Measurements from ENCODE around the gene IL20RB. TPM values are rescaled to one million over a fixed set of nuclear protein-coding genes. Genes with fewer than 3 reads are reported as not detected.

The IL20RB gene
- 3.2 and 3.6 TPM in 2 replicates for total RNA-seq (2014; rRNA removed; shearing (Covaris generic))

GRCh38 chr3:136957751-136958288 is at the start of gene IL20RB:
TSS of gene IL20RB (plus strand) at chr3:136957983. CDS start at chr3:136958114, 131 bp downstream.
- peak; percentile 40 to 48 for DNase-seq (ENCODE audit: low read depth in 1 of 2, low spot score in 2 of 2)
- Histone ChIP-seq H3K36me3 (no peaks in the 10 kb centered on the region), H3K4me3 (no peak within 1 kb of the TSS), H3K27me3 (replicated peaks) (no peaks in the 10 kb centered on the region), H3K9me3 (replicated peaks) (no peaks in the 10 kb centered on the region), H3K4me1 (replicated peaks) (peaks cover 60% of the 10 kb centered on the region), H3K27ac (peak within 1 kb of the TSS; percentile 45)

GRCh38 chr3:136908297-136908696 is 49.5 kb upstream of the IL20RB start:
- Histone ChIP-seq H3K27me3 (replicated peaks) (no peaks in the 10 kb centered on the region), H3K27ac (no peak overlapping the region), H3K9me3 (replicated peaks) (peaks cover 5% of the 10 kb centered on the region; the same call in 1 of the 2 replicates), H3K4me1 (replicated peaks) (no peaks in the 10 kb centered on the region), H3K36me3 (peaks cover 4% of the 10 kb centered on the region; the same call in 1 of the 2 replicates), H3K4me3 (no peak overlapping the region)
- DNase-seq (ENCODE audit: low read depth in 1 of 2, low spot score in 2 of 2): no peak

- Histone ChIP-seq H3K4me1 (replicated peaks) (no peaks in the 10 kb centered on the region), H3K9me3 (replicated peaks) (peaks cover 3% of the 10 kb centered on the region; the same call in 1 of the 2 replicates), H3K27ac (no peak overlapping the region), H3K4me3 (no peak overlapping the region), H3K27me3 (replicated peaks) (no peaks in the 10 kb centered on the region), H3K36me3 (peaks cover 4% of the 10 kb centered on the region; the same call in 1 of the 2 replicates)
- no peak for DNase-seq (ENCODE audit: low read depth in 1 of 2, low spot score in 2 of 2)
Measured at GRCh38 chr3:136909187-136909586, 48.6 kb upstream of the IL20RB start.

GRCh38 chr3:136910697-136911096 is 47.1 kb upstream of the IL20RB start:
- Histone ChIP-seq H3K4me1 (replicated peaks) (no peaks in the 10 kb centered on the region), H3K27ac (no peak overlapping the region), H3K27me3 (replicated peaks) (no peaks in the 10 kb centered on the region), H3K36me3 (peaks cover 3% of the 10 kb centered on the region; the same call in 1 of the 2 replicates), H3K9me3 (replicated peaks) (no peaks in the 10 kb centered on the region), H3K4me3 (no peak overlapping the region)
- DNase-seq (ENCODE audit: low read depth in 1 of 2, low spot score in 2 of 2): no peak

- H3K9me3 ChIP-seq (replicated peaks): no peaks in the 10 kb centered on the region
- H3K27me3 ChIP-seq (replicated peaks): no peaks in the 10 kb centered on the region
- no peaks in the 10 kb centered on the region; the same call in 1 of the 2 replicates for H3K36me3 ChIP-seq
- no peaks in the 10 kb centered on the region for H3K4me1 ChIP-seq (replicated peaks)
- DNase-seq (ENCODE audit: low read depth in 1 of 2, low spot score in 2 of 2): no peak
- H3K27ac ChIP-seq: no peak overlapping the region
- H3K4me3 ChIP-seq: no peak overlapping the region
Measured at GRCh38 chr3:136913168-136913567, 44.6 kb upstream of the IL20RB start.

GRCh38 chr3:136914739-136915138 is 43.0 kb upstream of the IL20RB start:
- Histone ChIP-seq H3K27ac (no peak overlapping the region), H3K4me3 (no peak overlapping the region), H3K4me1 (replicated peaks) (peaks cover 3% of the 10 kb centered on the region), H3K27me3 (replicated peaks) (no peaks in the 10 kb centered on the region), H3K9me3 (replicated peaks) (no peaks in the 10 kb centered on the region), H3K36me3 (no peaks in the 10 kb centered on the region; the same call in 1 of the 2 replicates)
- no peak for DNase-seq (ENCODE audit: low read depth in 1 of 2, low spot score in 2 of 2)

- H3K9me3 ChIP-seq (replicated peaks): no peaks in the 10 kb centered on the region
- no peaks in the 10 kb centered on the region for H3K27me3 ChIP-seq (replicated peaks)
- no peak overlapping the region for H3K4me3 ChIP-seq
- no peak overlapping the region for H3K27ac ChIP-seq
- H3K4me1 ChIP-seq (replicated peaks): peaks cover 5% of the 10 kb centered on the region
- DNase-seq (ENCODE audit: low read depth in 1 of 2, low spot score in 2 of 2): no peak
- H3K36me3 ChIP-seq: peaks cover under 1% of the 10 kb centered on the region; the same call in 1 of the 2 replicates
Measured at GRCh38 chr3:136916223-136916622, 41.6 kb upstream of the IL20RB start.

- Histone ChIP-seq H3K4me1 (replicated peaks) (peaks cover 5% of the 10 kb centered on the region), H3K36me3 (peaks cover 3% of the 10 kb centered on the region; the same call in 1 of the 2 replicates), H3K27me3 (replicated peaks) (no peaks in the 10 kb centered on the region), H3K4me3 (no peak overlapping the region), H3K9me3 (replicated peaks) (no peaks in the 10 kb centered on the region), H3K27ac (no peak overlapping the region)
- DNase-seq (ENCODE audit: low read depth in 1 of 2, low spot score in 2 of 2): no peak
Measured at GRCh38 chr3:136919799-136920580, 37.8 kb upstream of the IL20RB start.

GRCh38 chr3:136920904-136921611 is 36.7 kb upstream of the IL20RB start:
- no peaks in the 10 kb centered on the region for H3K9me3 ChIP-seq (replicated peaks)
- H3K27me3 ChIP-seq (replicated peaks): no peaks in the 10 kb centered on the region
- no peak overlapping the region for H3K27ac ChIP-seq
- DNase-seq (ENCODE audit: low read depth in 1 of 2, low spot score in 2 of 2): no peak
- H3K4me1 ChIP-seq (replicated peaks): peaks cover 9% of the 10 kb centered on the region
- H3K4me3 ChIP-seq: no peak overlapping the region
- peaks cover 3% of the 10 kb centered on the region; the same call in 1 of the 2 replicates for H3K36me3 ChIP-seq

GRCh38 chr3:136925425-136926190 is 32.2 kb upstream of the IL20RB start:
- H3K9me3 ChIP-seq (replicated peaks): no peaks in the 10 kb centered on the region
- no peak for DNase-seq (ENCODE audit: low read depth in 1 of 2, low spot score in 2 of 2)
- H3K27me3 ChIP-seq (replicated peaks): no peaks in the 10 kb centered on the region
- H3K4me3 ChIP-seq: no peak overlapping the region
- peaks cover 16% of the 10 kb centered on the region for H3K36me3 ChIP-seq
- peaks cover 4% of the 10 kb centered on the region; the same call in 1 of the 2 replicates for H3K4me1 ChIP-seq (replicated peaks)
- no peak overlapping the region for H3K27ac ChIP-seq

GRCh38 chr3:136928240-136928639 is 29.5 kb upstream of the IL20RB start:
- no peak for DNase-seq (ENCODE audit: low read depth in 1 of 2, low spot score in 2 of 2)
- H3K36me3 ChIP-seq: peaks cover 12% of the 10 kb centered on the region

GRCh38 chr3:136929977-136930670 is 27.7 kb upstream of the IL20RB start:
- Histone ChIP-seq H3K9me3 (replicated peaks) (no peaks in the 10 kb centered on the region), H3K4me1 (replicated peaks) (peaks cover 15% of the 10 kb centered on the region), H3K4me3 (no peak overlapping the region), H3K27me3 (replicated peaks) (no peaks in the 10 kb centered on the region), H3K27ac (no peak overlapping the region), H3K36me3 (peaks cover 12% of the 10 kb centered on the region)
- no peak for DNase-seq (ENCODE audit: low read depth in 1 of 2, low spot score in 2 of 2)

More at GRCh38 chr3:136928240-136928639, 29.5 kb upstream of the IL20RB start:
- no peak overlapping the region for H3K27ac ChIP-seq
- H3K4me1 ChIP-seq (replicated peaks): peaks cover 15% of the 10 kb centered on the region
- no peak overlapping the region for H3K4me3 ChIP-seq
- H3K27me3 ChIP-seq (replicated peaks): no peaks in the 10 kb centered on the region
- no peaks in the 10 kb centered on the region for H3K9me3 ChIP-seq (replicated peaks)

GRCh38 chr3:136931606-136932005 is 26.2 kb upstream of the IL20RB start:
- H3K27me3 ChIP-seq (replicated peaks): no peaks in the 10 kb centered on the region
- H3K36me3 ChIP-seq: peaks cover 18% of the 10 kb centered on the region
- no peaks in the 10 kb centered on the region for H3K9me3 ChIP-seq (replicated peaks)
- H3K4me3 ChIP-seq: no peak overlapping the region
- H3K27ac ChIP-seq: no peak overlapping the region
- DNase-seq (ENCODE audit: low read depth in 1 of 2, low spot score in 2 of 2): no peak
- H3K4me1 ChIP-seq (replicated peaks): peaks cover 11% of the 10 kb centered on the region
